NCI-H510A treated with DMSO at 0.1 percent for 48 hours (cell line): ENCODE data around the gene AASDH.

ENCODE experiments used
- DNase-seq: peaks from one replicate; lab custom pipeline; 2025; lab: John Stamatoyannopoulos, UW

Gene AASDH

GRCh38 chr4:56316011-56316650 is 71.2 kb downstream of the AASDH start:
- DNase-seq, result no peak

- DNase-seq, result no peak
These were observed 71.7 kb downstream of the AASDH start for GRCh38 chr4:56315543-56315942.

DNA sequence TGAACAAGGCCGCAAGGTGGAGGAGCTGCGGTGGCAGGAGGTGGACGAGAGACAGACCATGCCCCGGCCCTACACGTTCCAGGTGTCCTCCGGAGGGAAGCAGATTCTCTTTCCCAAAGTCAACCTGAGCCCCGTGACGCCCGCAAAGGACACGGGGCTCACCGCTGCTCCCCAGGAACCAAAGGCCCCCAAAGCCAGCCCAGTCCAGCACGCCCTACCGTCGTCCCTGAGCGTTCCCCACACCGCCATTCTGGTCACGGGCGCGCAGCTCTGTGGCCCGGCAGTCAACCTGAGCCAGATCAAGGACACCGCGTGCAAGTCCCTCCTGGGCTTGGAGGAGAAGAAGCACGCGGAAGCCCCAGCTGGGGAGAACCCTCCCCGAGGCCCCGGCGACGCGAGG is 72.2 kb downstream of the AASDH start:
- no peak for DNase-seq

DNA sequence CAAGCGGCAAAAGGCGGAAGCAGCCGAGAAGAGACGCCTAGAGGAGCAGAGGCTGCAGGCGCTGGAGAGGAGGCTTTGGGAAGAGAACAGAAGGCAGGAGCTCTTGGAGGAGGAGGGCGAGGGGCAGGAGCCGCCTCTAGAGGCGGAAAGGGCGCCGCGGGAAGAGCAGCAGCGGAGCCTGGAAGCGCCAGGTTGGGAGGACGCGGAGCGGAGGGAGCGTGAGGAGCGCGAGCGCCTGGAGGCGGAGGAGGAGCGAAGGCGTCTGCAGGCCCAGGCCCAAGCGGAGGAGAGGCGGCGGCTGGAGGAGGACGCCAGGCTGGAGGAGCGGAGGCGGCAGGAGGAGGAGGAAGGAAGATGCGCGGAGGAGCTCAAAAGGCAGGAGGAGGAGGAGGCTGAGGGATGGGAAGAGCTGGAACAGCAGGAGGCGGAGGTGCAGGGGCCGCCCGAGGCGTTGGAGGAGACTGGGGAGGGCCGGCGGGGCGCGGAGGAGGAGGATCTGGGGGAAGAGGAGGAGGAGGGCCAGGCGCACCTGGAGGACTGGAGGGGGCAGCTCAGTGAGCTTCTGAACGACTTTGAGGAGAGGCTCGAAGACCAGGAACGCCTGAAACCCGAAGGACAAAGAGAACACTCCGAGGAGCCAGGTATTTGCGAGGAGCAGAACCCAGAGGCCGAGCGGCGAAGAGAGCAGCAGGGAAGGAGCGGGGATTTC is 72.9 kb downstream of the AASDH start:
- no peak for DNase-seq

- DNase-seq, result no peak
These were observed 74.2 kb downstream of the AASDH start for GRCh38 chr4:56313132-56313531.

- DNase-seq, result no peak
These were observed 75.9 kb downstream of the AASDH start for GRCh38 chr4:56311299-56311975.

- DNase-seq, result no peak
These were observed 76.7 kb downstream of the AASDH start for GRCh38 chr4:56310401-56311125.

DNA sequence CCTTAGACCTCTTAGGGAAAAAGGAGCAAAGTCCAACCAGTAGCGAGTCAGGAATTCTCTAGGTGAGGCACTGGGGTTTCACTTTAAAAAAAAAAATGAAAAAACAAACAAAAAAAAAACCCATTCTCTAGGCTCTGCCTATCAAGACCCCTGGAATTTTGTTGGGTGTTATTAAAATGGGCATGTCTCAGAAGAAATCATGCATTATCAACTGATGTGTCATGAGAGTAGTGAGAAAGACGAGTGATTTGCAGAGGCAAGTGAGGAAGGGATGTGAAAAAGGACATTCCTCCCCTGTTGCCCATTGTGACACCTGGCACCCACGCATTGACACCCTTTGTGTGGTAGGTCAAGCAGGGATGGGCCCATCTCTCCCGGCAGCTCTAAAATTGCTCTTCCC is 78.9 kb downstream of the AASDH start:
- DNase-seq, result no peak

DNA sequence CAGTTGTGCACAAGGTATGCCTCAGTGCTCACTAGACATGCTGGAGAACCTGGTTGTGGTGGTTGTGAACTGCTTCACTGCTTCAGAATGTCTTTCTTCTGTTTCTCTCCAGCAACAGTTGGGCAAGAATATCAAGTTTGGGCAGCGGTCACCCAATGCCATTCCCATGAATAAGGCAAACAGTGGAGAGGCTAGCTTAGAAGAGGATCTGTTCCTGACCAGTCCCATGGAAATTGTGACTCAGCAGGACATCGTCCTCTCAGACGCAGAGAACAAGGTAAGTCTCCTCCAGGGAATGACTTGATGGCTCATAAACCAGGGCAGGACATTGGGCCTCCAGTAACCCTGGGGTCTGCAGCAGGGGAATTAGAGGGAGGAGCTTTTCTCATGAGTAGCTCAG is 79.9 kb downstream of the AASDH start:
- no peak for DNase-seq

- no peak for DNase-seq
These were observed 81.9 kb downstream of the AASDH start for GRCh38 chr4:56305390-56305789.

DNA sequence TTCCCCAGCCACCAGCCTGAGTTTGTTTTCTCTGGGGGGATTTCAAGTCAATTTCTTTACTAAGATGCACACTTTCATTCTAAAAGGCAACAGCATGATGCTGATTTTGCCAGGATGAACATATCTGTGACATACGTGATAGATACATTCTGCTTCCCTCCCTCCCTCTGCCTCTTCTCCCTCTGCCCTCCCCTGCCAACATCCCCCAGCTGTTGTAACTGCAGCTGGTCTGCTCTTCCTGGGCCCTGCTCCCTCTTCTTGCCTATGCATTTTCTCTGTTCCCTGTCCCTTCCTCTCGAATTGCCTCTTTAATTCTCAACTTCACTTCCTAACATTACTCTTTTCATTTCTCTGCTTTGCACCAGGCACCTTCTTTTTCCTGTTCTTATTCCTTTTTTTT is 83.4 kb downstream of the AASDH start:
- DNase-seq, result no peak

GRCh38 chr4:56302760-56303159 is 84.5 kb downstream of the AASDH start:
- no peak for DNase-seq

GRCh38 chr4:56301997-56302496 is 85.2 kb downstream of the AASDH start:
- no peak for DNase-seq

GRCh38 chr4:56301181-56301996 is 85.9 kb downstream of the AASDH start:
- peak; percentile 81 for DNase-seq

- no peak for DNase-seq
These were observed 89.1 kb downstream of the AASDH start for GRCh38 chr4:56298236-56298635.

DNA sequence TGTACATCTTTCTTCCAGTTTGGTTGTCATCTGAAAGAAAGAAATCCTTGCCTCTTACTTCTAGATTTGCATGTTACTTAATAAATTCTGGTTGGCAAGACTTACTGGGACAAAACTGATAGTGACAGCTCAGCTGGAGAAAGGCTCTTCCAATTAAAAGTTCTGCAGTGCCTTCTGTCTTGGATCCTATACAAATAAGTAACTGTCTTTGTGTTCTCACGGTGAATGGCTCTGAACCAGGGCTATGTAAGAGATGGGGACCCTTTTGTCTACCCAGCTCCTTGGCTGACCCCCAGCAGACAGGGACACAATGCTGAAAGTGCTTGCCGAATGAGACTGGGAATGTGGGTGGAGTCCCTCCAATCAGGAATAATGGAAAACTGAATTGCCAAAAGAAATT is 89.5 kb downstream of the AASDH start:
- no peak for DNase-seq

- no peak for DNase-seq
These were observed 90.8 kb downstream of the AASDH start for GRCh38 chr4:56296526-56296925.

GRCh38 chr4:56293121-56293520 is 94.2 kb downstream of the AASDH start:
- DNase-seq, result no peak

GRCh38 chr4:56289934-56290333 is 97.4 kb downstream of the AASDH start:
- DNase-seq, result no peak

DNA sequence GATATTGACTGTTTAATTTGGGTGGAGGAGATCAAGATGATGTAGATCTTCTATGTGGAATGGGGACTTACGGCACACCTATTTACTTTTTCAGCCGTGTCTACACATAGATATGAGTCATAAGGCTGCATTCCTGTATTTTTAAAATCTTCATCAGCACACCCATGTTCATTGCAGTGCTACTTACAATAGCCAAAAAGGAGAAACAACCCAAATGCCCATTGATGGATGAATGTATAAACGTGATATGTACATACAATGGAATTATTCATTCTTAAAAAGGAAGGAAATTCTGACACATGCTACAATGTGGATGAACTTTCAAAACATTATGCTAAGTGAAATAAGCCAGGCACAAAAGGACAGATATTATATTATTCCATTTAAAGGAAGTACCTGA is 98.6 kb downstream of the AASDH start:
- no peak for DNase-seq
